Measurements from ENCODE around the gene AANAT.

Gene AANAT

DNA sequence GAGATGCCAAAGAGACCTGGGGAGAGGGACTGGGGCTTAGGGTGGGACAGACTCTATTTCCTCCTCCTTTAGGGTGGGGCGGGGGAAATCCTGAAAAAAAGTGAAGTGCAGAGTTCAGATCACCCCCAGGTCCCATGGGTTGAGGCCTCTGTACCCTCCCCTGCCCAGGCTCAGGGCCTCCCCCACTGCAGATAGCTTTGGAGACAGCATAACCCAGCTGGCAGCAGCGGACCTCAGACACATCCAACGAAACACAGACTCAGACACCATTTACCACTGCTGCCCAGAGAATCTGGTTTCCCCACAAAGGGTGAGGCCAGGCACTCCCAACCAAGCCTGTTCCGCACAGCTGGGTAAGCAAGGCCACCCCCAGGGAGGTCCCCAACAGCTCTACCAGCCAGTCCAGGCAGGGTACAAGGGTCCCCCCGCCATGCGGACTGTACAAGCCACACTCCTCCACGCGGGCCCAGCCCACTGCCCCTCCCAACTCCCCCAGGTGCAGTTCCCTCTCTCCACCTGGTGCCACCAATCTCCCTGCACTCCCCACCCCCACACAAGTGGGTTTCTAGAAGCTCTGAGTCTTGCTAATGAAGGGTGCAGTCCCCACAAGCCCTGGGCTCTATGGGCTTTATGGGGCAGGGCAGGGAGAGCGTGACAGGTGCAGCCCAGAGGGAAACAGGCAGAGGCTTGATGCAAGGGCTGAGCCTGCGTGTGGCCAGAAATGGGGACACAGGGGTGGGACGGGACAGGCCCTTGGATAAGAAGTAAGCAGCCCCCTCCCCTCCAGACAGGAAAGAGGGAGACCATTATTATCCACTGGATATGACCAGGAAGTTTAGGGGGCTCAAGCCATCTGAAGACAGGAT lies 25.0 kb downstream of the AANAT start:
- peaks cover 4% of the 10 kb centered on the region; the same call in 1 of the 2 replicates for H3K4me1 ChIP-seq (ENCODE audit: control insufficient read depth, insufficient read depth, low read length)
- no peaks in the 10 kb centered on the region for H3K9me3 ChIP-seq (ENCODE audit: control insufficient read depth, insufficient read depth, low read depth, low read length)
- no peaks in the 10 kb centered on the region for H3K36me3 ChIP-seq (ENCODE audit: control insufficient read depth in 2 of 2, insufficient read depth in 1 of 2, low read length in 2 of 2)
- POLR2A ChIA-PET: no interaction called here
- no peak overlapping the region for H3K27ac ChIP-seq (ENCODE audit: extremely low read depth, low read depth, low read length)
- CTCF ChIA-PET: interaction anchor here (0.7 to 2.6 kb wide), 10 partner anchors 13 to 152 kb away, joined by 3 to 14 read pairs (median 3); partner anchors contain the start of gene AANAT
- H3K4me3 ChIP-seq (ENCODE audit: low read depth, low read length): no peak overlapping the region
- TF ChIP-seq, protein P1, sequence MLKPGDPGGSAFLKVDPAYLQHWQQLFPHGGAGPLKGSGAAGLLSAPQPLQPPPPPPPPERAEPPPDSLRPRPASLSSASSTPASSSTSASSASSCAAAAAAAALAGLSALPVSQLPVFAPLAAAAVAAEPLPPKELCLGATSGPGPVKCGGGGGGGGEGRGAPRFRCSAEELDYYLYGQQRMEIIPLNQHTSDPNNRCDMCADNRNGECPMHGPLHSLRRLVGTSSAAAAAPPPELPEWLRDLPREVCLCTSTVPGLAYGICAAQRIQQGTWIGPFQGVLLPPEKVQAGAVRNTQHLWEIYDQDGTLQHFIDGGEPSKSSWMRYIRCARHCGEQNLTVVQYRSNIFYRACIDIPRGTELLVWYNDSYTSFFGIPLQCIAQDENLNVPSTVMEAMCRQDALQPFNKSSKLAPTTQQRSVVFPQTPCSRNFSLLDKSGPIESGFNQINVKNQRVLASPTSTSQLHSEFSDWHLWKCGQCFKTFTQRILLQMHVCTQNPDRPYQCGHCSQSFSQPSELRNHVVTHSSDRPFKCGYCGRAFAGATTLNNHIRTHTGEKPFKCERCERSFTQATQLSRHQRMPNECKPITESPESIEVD (tag by site-specific recombination; IDR thresholded peaks at IDR 0.05): no peak
- peak; percentile 28; the same call in 1 of the 2 replicates for TF ChIP-seq SP2 (tag by site-specific recombination; IDR thresholded peaks at IDR 0.05)
- no peak for TF ChIP-seq ZNF670 (tag by site-specific recombination; IDR thresholded peaks at IDR 0.05; ENCODE audit: low read depth)
- TF ChIP-seq ZNF211 (tag by site-specific recombination; IDR thresholded peaks at IDR 0.05; ENCODE audit: low read depth): no peak
- no peak for TF ChIP-seq ZNF140 (tag by site-specific recombination; IDR thresholded peaks at IDR 0.05)
- peak; percentile 40; the same call in 1 of the 2 replicates for TF ChIP-seq GLIS1 (tag by site-specific recombination; IDR thresholded peaks at IDR 0.05)
- TF ChIP-seq GLI2 (tag by site-specific recombination; IDR thresholded peaks at IDR 0.05; ENCODE audit: borderline replicate concordance, low read depth): no peak
- no peak for TF ChIP-seq RBAK (tag by site-specific recombination; IDR thresholded peaks at IDR 0.05)
- no peak for TF ChIP-seq ZNF175 (tag by site-specific recombination; IDR thresholded peaks at IDR 0.05)
- TF ChIP-seq KLF1 (tag by site-specific recombination; IDR thresholded peaks at IDR 0.05): peak; percentile 67
- no peak for TF ChIP-seq ZNF785 (tag by site-specific recombination; IDR thresholded peaks at IDR 0.05)

- H3K36me3 ChIP-seq (ENCODE audit: control insufficient read depth in 2 of 2, insufficient read depth in 1 of 2, low read length in 2 of 2): no peaks in the 10 kb centered on the region
- ChIA-PET CTCF (interaction anchor here (0.5 to 2.3 kb wide), 10 partner anchors 12 to 189 kb away, joined by 3 to 8 read pairs (median 3); partner anchors contain the start of gene AANAT), POLR2A (interaction anchor here (0.5 kb wide), 1 partner anchor 27 kb away, joined by 4 read pairs; no protein-coding TSS in a partner anchor)
- no peak overlapping the region for H3K27ac ChIP-seq (ENCODE audit: extremely low read depth, low read depth, low read length)
- TF ChIP-seq, protein P2, sequence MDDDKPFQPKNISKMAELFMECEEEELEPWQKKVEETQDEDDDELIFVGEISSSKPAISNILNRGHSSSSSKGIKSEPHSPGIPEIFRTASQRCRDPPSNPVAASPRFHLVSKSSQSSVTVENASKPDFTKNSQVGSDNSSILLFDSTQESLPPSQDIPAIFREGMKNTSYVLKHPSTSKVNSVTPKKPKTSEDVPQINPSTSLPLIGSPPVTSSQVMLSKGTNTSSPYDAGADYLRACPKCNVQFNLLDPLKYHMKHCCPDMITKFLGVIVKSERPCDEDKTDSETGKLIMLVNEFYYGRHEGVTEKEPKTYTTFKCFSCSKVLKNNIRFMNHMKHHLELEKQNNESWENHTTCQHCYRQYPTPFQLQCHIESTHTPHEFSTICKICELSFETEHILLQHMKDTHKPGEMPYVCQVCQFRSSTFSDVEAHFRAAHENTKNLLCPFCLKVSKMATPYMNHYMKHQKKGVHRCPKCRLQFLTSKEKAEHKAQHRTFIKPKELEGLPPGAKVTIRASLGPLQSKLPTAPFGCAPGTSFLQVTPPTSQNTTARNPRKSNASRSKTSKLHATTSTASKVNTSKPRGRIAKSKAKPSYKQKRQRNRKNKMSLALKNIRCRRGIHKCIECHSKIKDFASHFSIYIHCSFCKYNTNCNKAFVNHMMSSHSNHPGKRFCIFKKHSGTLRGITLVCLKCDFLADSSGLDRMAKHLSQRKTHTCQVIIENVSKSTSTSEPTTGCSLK (tag by site-specific recombination; IDR thresholded peaks at IDR 0.05): no peak
- TF ChIP-seq PRDM4 (tag by site-specific recombination; IDR thresholded peaks at IDR 0.05) (peak; percentile 94), HOXA7 (CRISPR knock-in tag; IDR thresholded peaks at IDR 0.05; ENCODE audit: borderline replicate concordance) (no peak), ZBTB48 (tag by site-specific recombination; IDR thresholded peaks at IDR 0.05) (0 out of 2 replicates have a peak, but pooled peaks have one; percentile 31), ZNF16 (tag by site-specific recombination; IDR thresholded peaks at IDR 0.05; ENCODE audit: low read depth) (no peak), ZNF514 (tag by site-specific recombination; IDR thresholded peaks at IDR 0.05) (no peak), ZNF341 (tag by site-specific recombination; IDR thresholded peaks at IDR 0.05; ENCODE audit: low read depth) (peak; percentile 85), PRDM1 (tag by site-specific recombination; IDR thresholded peaks at IDR 0.05) (0 out of 2 replicates have a peak, but pooled peaks have one; percentile 19), EGR2 (tag by site-specific recombination; IDR thresholded peaks at IDR 0.05; ENCODE audit: low read depth) (peak; percentile 70; the same call in 1 of the 2 replicates), ZFHX2 (tag by site-specific recombination; conservative IDR thresholded peaks at IDR 0.05) (peak; percentile 74), ZIC2 (tag by site-specific recombination; IDR thresholded peaks at IDR 0.05) (peak; percentile 93), REPIN1 (tag by site-specific recombination; IDR thresholded peaks at IDR 0.05; ENCODE audit: low read depth) (no peak)
- TF ChIP-seq, protein P3, sequence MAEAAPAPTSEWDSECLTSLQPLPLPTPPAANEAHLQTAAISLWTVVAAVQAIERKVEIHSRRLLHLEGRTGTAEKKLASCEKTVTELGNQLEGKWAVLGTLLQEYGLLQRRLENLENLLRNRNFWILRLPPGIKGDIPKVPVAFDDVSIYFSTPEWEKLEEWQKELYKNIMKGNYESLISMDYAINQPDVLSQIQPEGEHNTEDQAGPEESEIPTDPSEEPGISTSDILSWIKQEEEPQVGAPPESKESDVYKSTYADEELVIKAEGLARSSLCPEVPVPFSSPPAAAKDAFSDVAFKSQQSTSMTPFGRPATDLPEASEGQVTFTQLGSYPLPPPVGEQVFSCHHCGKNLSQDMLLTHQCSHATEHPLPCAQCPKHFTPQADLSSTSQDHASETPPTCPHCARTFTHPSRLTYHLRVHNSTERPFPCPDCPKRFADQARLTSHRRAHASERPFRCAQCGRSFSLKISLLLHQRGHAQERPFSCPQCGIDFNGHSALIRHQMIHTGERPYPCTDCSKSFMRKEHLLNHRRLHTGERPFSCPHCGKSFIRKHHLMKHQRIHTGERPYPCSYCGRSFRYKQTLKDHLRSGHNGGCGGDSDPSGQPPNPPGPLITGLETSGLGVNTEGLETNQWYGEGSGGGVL (tag by site-specific recombination; IDR thresholded peaks at IDR 0.05): no peak
- no peaks in the 10 kb centered on the region for H3K9me3 ChIP-seq (ENCODE audit: control insufficient read depth, insufficient read depth, low read depth, low read length)
- no peak overlapping the region for H3K4me3 ChIP-seq (ENCODE audit: low read depth, low read length)
- H3K4me1 ChIP-seq (ENCODE audit: control insufficient read depth, insufficient read depth, low read length): peaks cover 4% of the 10 kb centered on the region; the same call in 1 of the 2 replicates
These were observed 25.6 kb downstream of the AANAT start for GRCh38 chr17:76492989-76493501.

All from HEK293 (cell line).